ENCODE data around the gene COG8. TPM values are rescaled to one million over a fixed set of nuclear protein-coding genes. Genes with fewer than 3 reads are reported as not detected.

Gene COG8
- total and polyA plus RNA-seq, 9 of the 15 experiments (the other 6 are each of a cell fraction or from before 2014, with no cell fraction given): 3.7 to 42.6 (median 30.1) TPM

DNA sequence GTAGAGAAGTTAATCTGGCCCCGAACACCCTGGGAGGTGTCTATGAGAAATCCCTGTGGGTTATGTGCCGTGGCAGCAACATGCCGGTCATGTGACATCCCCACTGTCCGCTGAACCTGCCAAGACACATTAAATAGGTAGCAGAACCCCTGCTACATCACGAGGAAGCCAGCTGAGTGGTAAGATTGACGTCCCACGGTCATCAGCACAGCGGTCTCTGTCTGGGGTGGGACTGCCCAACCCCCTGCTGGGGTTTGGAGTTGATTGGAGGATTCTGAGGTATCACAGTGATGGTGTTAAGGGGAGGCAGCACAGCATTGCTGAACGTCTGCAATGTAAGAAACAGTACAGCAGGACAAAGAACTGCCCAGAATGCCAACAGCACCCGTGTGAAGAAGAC lies 10.2 kb upstream of the COG8 start (continued):
- TF ChIP-seq, protein P1, sequence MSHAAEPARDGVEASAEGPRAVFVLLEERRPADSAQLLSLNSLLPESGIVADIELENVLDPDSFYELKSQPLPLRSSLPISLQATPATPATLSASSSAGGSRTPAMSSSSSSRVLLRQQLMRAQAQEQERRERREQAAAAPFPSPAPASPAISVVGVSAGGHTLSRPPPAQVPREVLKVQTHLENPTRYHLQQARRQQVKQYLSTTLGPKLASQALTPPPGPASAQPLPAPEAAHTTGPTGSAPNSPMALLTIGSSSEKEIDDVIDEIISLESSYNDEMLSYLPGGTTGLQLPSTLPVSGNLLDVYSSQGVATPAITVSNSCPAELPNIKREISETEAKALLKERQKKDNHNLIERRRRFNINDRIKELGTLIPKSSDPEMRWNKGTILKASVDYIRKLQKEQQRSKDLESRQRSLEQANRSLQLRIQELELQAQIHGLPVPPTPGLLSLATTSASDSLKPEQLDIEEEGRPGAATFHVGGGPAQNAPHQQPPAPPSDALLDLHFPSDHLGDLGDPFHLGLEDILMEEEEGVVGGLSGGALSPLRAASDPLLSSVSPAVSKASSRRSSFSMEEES (CRISPR knock-in tag; IDR thresholded peaks at IDR 0.05): peak; percentile 21; the same call in 1 of the 2 replicates

DNA sequence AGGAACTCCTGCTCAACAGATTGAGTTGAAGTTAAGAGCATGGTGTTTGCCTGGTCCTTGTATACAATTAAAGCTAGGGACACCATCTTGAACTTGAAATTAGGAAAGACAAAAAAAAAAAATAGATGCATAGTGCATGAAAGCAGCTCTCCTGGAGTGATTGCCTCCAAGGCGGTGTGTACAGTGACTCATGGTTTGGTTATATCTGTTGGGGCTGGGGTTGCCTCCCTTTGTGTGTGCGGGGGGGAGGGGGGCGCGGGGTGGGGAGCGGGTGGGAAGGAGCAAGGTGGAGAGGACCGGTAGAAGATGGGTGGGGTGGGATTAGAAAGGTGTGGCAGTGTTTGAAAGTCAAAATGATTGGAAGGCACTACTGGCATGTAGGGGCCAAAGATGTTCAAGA lies 8.9 kb upstream of the COG8 start:
- H3K9ac ChIP-seq (ENCODE audit: insufficient read depth in 1 of 2, low read depth in 2 of 2, low read length in 2 of 2): no peak overlapping the region
- ChIA-PET CTCF (ENCODE audit: low intra/inter-chr PET ratio) (no interaction called here), POLR2A (interaction anchor here (0.5 kb wide), 1 partner anchor 30 kb away, joined by 3 read pairs; no protein-coding TSS in a partner anchor)

More for the DNA sequence above, 8.9 kb upstream of the COG8 start:
- in situ Hi-C loops (cut with MboI) (no loop called here), intact Hi-C loops (cut with micrococcal nuclease) (no loop called here)
- Histone ChIP-seq H3K4me2 (ENCODE audit: insufficient read depth, low read length) (no peak overlapping the region), H4K20me1 (replicated peaks; ENCODE audit: control insufficient read depth, insufficient read depth, low read length) (peaks cover 4% of the 10 kb centered on the region; the same call in 1 of the 2 replicates), H3K9me3 (replicated peaks; ENCODE audit: control insufficient read depth, insufficient read depth, low read depth, low read length) (no peaks in the 10 kb centered on the region), H3K79me2 (ENCODE audit: control insufficient read depth, insufficient read depth, low read length) (no peaks in the 10 kb centered on the region; the same call in 2 of the 3 replicates), H3K27me3 (ENCODE audit: control insufficient read depth in 2 of 2, insufficient read depth in 2 of 2, low read length in 2 of 2) (no peaks in the 10 kb centered on the region), H3K27ac (ENCODE audit: extremely low read depth, low read depth, low read length) (no peak overlapping the region), H2AFZ (ENCODE audit: low read depth, low read length) (no peak overlapping the region), H3K4me3 (no peak overlapping the region), H3K36me3 (ENCODE audit: control insufficient read depth, insufficient read depth, low read length) (peaks cover 19% of the 10 kb centered on the region), H3K9me1 (ENCODE audit: control insufficient read depth, insufficient read depth, low read length) (no peaks in the 10 kb centered on the region), H3K4me1 (replicated peaks in 1 of 2; ENCODE audit: control insufficient read depth in 2 of 2, insufficient read depth in 2 of 2, low read length in 2 of 2) (no peaks in the 10 kb centered on the region; a peak in 1 of 5 replicates)
- no TSS peak for BruUV-seq (replicated peaks)
- no peak for FAIRE-seq
- peak; percentile 42 to 52 (median 46) for DNase-seq (ENCODE audit: extremely low read depth in 1 of 4, low spot score in 3 of 4)
- no CpG with 5 or more reads among the region's 6 CpGs for WGBS (ENCODE audit: insufficient coverage, low coverage, missing lambda C conversion rate)
- 0 out of 2 replicates have a peak, but pooled peaks have one; percentile 36 for TF ChIP-seq FOSL1 (tag; conservative IDR thresholded peaks at IDR 0.05)
- no peak for TF ChIP-seq RBM15 (IDR thresholded peaks at IDR 0.05; ENCODE audit: insufficient read depth, low read length)
- peak; percentile 33; the same call in 1 of the 2 replicates for TF ChIP-seq JUND (IDR thresholded peaks at IDR 0.05; ENCODE audit: borderline replicate concordance, low read depth, low read length)
- TF ChIP-seq JUND (tag; IDR thresholded peaks at IDR 0.05; ENCODE audit: borderline replicate concordance, low read depth, low read length): no peak
- TF ChIP-seq, protein P2, sequence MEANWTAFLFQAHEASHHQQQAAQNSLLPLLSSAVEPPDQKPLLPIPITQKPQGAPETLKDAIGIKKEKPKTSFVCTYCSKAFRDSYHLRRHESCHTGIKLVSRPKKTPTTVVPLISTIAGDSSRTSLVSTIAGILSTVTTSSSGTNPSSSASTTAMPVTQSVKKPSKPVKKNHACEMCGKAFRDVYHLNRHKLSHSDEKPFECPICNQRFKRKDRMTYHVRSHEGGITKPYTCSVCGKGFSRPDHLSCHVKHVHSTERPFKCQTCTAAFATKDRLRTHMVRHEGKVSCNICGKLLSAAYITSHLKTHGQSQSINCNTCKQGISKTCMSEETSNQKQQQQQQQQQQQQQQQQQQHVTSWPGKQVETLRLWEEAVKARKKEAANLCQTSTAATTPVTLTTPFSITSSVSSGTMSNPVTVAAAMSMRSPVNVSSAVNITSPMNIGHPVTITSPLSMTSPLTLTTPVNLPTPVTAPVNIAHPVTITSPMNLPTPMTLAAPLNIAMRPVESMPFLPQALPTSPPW (CRISPR knock-in tag; IDR thresholded peaks at IDR 0.05): peak; percentile 33; the same call in 1 of the 2 replicates
- ATAC-seq: peak; percentile 69

Data from K562 (cell line).